ENCODE measurements around the gene TSC2.
A peak's percentile ranks its signal among the peaks of the same experiment; 100 is the strongest.

Gene TSC2

GRCh38 chr16:2047330-2048115 is at the start of gene TSC2, which contains the start of gene NTHL1:
TSS of gene TSC2 (plus strand) at chr16:2047985. CDS start at chr16:2048616, 631 bp downstream.
TSS of gene NTHL1 (minus strand) at chr16:2047834. CDS start at chr16:2047823, 11 bp downstream.
- DNase-seq, result peak; percentile 93 to 97

- DNase-seq, result no peak
Observed at GRCh38 chr16:1998360-1998835, 49.4 kb upstream of the TSC2 start.

DNA sequence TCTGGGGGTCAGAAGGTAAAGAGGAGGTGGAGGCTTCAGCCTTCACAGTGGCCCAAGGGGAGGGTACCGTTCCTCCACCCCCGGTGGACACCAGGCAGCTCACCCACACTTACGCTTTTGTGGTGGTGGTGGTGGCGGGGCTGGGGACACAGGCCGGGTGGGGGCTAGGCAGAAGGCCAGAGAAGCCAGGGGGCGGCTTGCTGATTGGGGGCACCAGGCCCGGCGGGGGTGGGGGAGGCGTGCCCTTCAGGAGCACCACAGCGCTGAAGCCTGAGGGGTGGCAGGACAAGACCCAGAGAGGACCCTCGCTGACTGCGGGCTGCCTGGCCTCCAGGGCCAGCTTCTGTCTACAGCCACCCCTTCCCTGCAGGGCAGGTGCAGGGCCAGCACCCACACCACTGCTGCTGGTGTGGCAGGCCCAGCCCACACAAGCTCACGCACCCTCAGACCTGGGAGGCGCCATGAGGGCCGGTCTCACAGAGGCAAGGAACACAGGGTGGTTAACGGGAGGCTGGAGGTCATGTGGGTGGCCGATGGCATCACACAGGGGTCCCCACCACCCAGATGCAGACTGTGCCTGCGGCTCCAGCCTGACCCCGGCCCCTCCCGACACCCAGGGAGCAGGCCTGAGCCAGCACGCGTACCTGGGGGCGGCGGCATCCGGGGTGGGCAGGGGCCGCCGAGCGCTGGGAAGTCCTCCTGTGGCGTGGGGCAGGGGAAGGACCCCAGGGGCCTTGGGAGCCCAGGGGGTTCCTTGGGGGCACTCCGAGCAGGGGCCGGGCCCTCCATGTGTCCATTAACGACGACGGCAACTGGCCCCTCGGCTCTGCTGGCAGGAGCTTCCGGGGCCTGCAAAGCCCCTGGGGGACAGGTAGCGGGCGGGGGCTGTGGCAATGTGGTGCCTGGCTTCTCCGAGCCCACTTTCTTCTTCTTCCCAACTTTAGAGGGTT is 48.7 kb upstream of the TSC2 start:
- DNase-seq, result no peak

DNA sequence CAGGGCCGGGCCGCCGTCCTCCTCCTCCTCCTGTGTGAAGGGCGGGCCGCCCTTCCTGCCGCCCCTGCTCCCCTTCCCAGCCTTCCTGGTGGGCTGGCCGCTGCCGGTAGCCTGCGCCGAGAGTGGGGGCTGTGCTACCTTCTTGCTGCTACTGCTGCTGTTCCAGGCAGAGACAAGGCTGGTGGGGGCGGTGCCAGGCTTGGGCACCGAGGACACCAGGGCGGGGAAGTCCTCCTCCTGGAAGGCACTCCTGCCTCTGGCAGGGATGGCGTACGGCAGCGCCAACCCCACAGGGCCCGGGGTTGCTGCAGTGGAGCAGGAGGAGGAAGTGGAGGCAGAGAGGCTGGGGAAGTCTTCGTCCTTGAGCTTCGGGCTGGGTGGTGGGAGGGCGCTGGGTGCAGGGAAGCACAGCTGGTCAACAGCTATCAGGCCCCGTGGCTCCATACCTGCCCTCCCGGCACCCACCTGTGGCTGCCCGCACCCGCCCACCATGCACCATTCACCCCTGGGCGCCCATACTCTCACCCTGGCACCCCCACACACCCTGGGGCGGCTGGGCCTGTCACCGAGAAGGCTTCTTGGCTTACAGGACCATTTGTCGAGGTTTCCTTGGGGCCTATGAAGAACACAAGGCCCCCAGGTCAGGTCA is 47.8 kb upstream of the TSC2 start:
- no peak for DNase-seq

DNA sequence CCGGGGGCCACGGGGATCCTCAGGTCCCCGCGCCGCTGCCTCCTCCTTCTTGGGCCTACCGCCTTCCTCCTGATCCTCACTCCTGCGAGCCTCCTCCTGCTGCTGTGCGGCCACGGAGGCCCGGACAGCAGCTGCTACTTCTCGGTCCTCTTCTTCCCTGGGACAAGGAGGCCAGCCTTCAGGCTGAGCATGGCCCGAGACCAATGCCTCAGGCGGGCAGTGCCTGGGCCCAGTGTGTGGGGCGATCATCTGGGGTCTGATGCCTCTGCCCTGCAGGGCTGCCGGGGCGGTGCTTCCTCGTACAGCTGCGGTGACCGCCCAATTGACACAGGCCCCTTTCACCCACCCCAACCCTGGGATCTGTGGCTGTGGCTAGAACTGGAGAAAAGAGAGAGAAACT is 46.8 kb upstream of the TSC2 start:
- DNase-seq, result no peak

- DNase-seq, result no peak
Observed at GRCh38 chr16:2001456-2002355, 46.1 kb upstream of the TSC2 start.

GRCh38 chr16:2002406-2003230 is 45.2 kb upstream of the TSC2 start:
- DNase-seq, result no peak

GRCh38 chr16:2003231-2003826 is 44.5 kb upstream of the TSC2 start:
- no peak for DNase-seq

- DNase-seq, result peak; percentile 91 to 93
Observed at GRCh38 chr16:2003827-2004641, 43.8 kb upstream of the TSC2 start.

GRCh38 chr16:2004795-2005517 is 42.8 kb upstream of the TSC2 start:
- DNase-seq, result peak in 1 of 2 experiments; percentile 42

- DNase-seq, result no peak
Observed at GRCh38 chr16:2005646-2006045, 42.1 kb upstream of the TSC2 start.

DNA sequence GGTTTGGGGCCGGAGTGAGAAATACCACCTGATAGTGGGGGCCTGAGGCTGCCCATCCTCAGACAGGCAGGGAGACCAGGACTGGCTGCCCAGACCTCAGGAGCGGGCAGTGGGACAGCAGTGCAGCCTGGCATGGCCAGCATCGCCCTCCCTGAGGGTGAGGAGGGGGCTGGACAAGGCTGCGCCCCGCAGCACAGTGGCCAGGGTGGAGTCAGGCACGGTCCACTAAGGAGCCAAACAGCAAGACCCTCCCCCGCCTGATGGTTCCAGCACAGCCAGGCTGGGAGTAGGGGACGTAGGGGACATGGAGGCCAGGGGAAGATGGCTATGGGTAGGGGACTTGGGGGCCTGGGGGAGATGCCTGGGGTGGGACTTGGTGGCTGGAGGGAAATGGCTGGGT is 41.5 kb upstream of the TSC2 start:
- DNase-seq, result no peak

GRCh38 chr16:2007081-2007836 is 40.5 kb upstream of the TSC2 start:
- DNase-seq, result peak in 1 of 2 experiments; percentile 24

GRCh38 chr16:2008009-2008526 is 39.7 kb upstream of the TSC2 start:
- peak in 1 of 2 experiments; percentile 15 for DNase-seq

GRCh38 chr16:2008631-2009163 is 39.1 kb upstream of the TSC2 start:
- peak in 1 of 2 experiments; percentile 11 for DNase-seq

DNA sequence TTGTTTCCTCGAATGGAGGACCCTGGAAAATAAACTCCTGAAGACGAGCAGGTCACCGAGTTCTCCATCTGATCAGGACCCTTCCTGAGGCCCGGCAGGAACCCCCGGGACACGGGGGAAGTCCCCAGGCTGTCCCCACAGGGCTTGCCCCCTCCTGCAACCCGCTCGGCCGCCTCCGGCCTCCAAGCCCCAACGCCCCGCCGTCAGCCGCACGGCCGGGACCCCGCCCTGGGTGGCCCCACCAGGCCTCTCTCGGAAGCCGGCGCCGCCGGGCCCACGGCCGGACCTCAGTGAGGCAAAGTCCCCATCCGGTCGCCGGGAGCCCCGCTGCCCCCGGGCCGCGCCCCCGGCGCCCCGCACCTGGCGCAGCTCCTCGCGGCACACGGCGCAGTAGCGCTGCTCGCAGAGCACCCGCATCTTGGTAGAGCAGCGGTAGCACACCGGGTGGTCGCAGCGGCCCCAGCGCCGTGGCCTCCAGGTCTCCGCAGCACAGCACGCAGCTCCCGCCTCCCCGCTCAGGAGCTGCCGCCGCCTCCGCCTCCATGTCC is 38.5 kb upstream of the TSC2 start:
- no peak for DNase-seq
